Panc1 (cell line): ENCODE data around the gene FCHSD2. TPM values are rescaled to one million over a fixed set of nuclear protein-coding genes. Genes with fewer than 3 reads are reported as not detected.
A peak's percentile ranks its signal among the peaks of the same experiment; 100 is the strongest.

ENCODE experiments used
- ATAC-seq: fragments of 200-7000 bp; cut with Tn5 transposase; 2 replicates; pipeline ENCODE4 v1.9.1; 2020; ENCODE audit warnings: mild to moderate bottlenecking, moderate library complexity
- BruUV-seq: library from RNA; stranded (reverse); fragments of 400-500 nt; replicated peaks from 2 replicates; lab custom pipeline; 2021; lab: Mats Ljungman, UMichigan
- CTCF ChIA-PET: fragments of 300-600 bp; sonication (Branson Sonifier 250); formaldehyde crosslinking; loops from one replicate; lab custom pipeline; 2022; ENCODE audit warnings: antibody characterized with exemption; lab: Charles Lee
- POLR2A ChIA-PET: fragments of 300-600 bp; sonication (Branson Sonifier 250); formaldehyde crosslinking; loops from one replicate; lab custom pipeline; 2022; ENCODE audit warnings: antibody characterized with exemption; lab: Charles Lee
- DNase-seq: peaks from one replicate; pipeline ENCODE4 v3.0.0-alpha.2; 2010; ENCODE audit warnings: low read depth, low spot score
- H3K27ac ChIP-seq: 2 replicates; pipeline ENCODE4 v1.5.1; 2011; ENCODE audit warnings: mild to moderate bottlenecking, low read length, inconsistent platforms
- H3K27me3 ChIP-seq: fragments of 200-500 bp; sonication (Bioruptor generic); 2 replicates; pipeline ENCODE4 v1.6.0; 2014; ENCODE audit warnings: low read length, inconsistent platforms; ENCODE audit not compliant: control insufficient read depth, insufficient read depth
- H3K36me3 ChIP-seq: fragments of 200-500 bp; sonication (Bioruptor generic); 2 replicates; pipeline ENCODE4 v1.5.1; 2014; ENCODE audit warnings: inconsistent platforms, mild to moderate bottlenecking, low read length, moderate library complexity; ENCODE audit not compliant: control insufficient read depth, insufficient read depth
- H3K4me1 ChIP-seq: 2 replicates; pipeline ENCODE4 v1.5.1; 2011; ENCODE audit warnings: inconsistent platforms, mild to moderate bottlenecking, low read length, moderate library complexity; ENCODE audit not compliant: control insufficient read depth, insufficient read depth
- H3K4me3 ChIP-seq, 2 experiments: 2 replicates each; pipeline ENCODE4 v1.5.1; 2011 to 2012; ENCODE audit warnings: low read depth in 2 of 2, low read length in 2 of 2, mild to moderate bottlenecking in 2 of 2, inconsistent platforms in 1 of 2, moderate library complexity in 1 of 2
- H3K9me3 ChIP-seq: fragments of 200-500 bp; sonication (Bioruptor generic); 2 replicates; pipeline ENCODE4 v1.5.1; 2014; ENCODE audit warnings: low read depth, mild to moderate bottlenecking, inconsistent platforms, low read length, moderate library complexity; ENCODE audit not compliant: control insufficient read depth, insufficient read depth
- CTCF ChIP-seq: fragments of 450-650 bp; IDR thresholded peaks from 2 replicates; pipeline ENCODE4 v1.5.1; 2017; ENCODE audit warnings: mild to moderate bottlenecking
- POLR2AphosphoS5 ChIP-seq: IDR thresholded peaks from 2 replicates; pipeline ENCODE4 v1.6.1; 2012; ENCODE audit warnings: mild to moderate bottlenecking, low read depth, low read length, moderate library complexity
- REST ChIP-seq, 2 experiments: IDR thresholded peaks; 2 replicates each; pipeline ENCODE4 v1.6.1; 2011 to 2012; ENCODE audit warnings: low read depth in 2 of 2, control low read depth in 1 of 2, low read length in 1 of 2, mild to moderate bottlenecking in 1 of 2, moderate library complexity in 1 of 2; ENCODE audit not compliant: insufficient read depth in 1 of 2
- SIN3A ChIP-seq: IDR thresholded peaks from 2 replicates; pipeline ENCODE4 v1.6.1; 2012; ENCODE audit warnings: low read depth, mild to moderate bottlenecking, low read length, moderate library complexity, borderline replicate concordance; ENCODE audit not compliant: insufficient read depth
- TCF7L2 ChIP-seq: IDR thresholded peaks from 2 replicates; pipeline ENCODE4 v1.6.1; 2011; ENCODE audit warnings: mild to moderate bottlenecking, low read depth, low read length, inconsistent platforms
- in situ Hi-C: cut with HindIII; loops from 2 replicates; pipeline ENCODE4 v1.10.0; 2016; ENCODE audit warnings: low sequenced_read_pairs, low pct_unique_long_range_greater_than_20kb
- intact Hi-C: fragments of 100-400 bp; cut with micrococcal nuclease; formaldehyde crosslinking; loops from one replicate; pipeline ENCODE4 v1.10.0; 2022; ENCODE audit not compliant: unreplicated experiment
- total RNA-seq: library from RNA; stranded (reverse); gene quantifications from one replicate; pipeline ENCODE4 v1.2.1, GENCODE V29; 2021; ENCODE audit not compliant: unreplicated experiment

FCHSD2 gene
- total RNA-seq, 1 experiment from 2014 or later, result 31.8 TPM

GRCh38 chr11:72831521-72832300 is 310.4 kb downstream of the FCHSD2 start:
- ChIA-PET CTCF (interaction anchor here (0.6 to 3.3 kb wide), 6 partner anchors 107 to 546 kb away, joined by 3 to 15 read pairs (median 6); no protein-coding TSS in a partner anchor), POLR2A (no interaction called here)
- Histone ChIP-seq H3K9me3 (no peaks in the 10 kb centered on the region), H3K27me3 (no peaks in the 10 kb centered on the region), H3K27ac (0 out of 2 replicates have a peak overlapping the region, but pooled peaks have one; percentile 13), H3K36me3 (no peaks in the 10 kb centered on the region), H3K4me1 (0 out of 2 replicates have a peak, but pooled peaks cover 4% of the 10 kb centered on the region), H3K4me3 (no peak overlapping the region)
- ATAC-seq, result peak; percentile 96
- intact Hi-C loops (loop anchor here (1.0 to 5.0 kb wide), 2 partner anchors 347 to 411 kb away; no protein-coding TSS in a partner anchor), in situ Hi-C loops (no loop called here)
- peak; percentile 42 for DNase-seq
- TF ChIP-seq POLR2AphosphoS5 (no peak), TCF7L2 (no peak), SIN3A (no peak), CTCF (peak; percentile 98)
- BruUV-seq, result no TSS peak

- Histone ChIP-seq H3K4me1 (0 out of 2 replicates have a peak, but pooled peaks cover 4% of the 10 kb centered on the region), H3K27ac (no peak overlapping the region), H3K9me3 (no peaks in the 10 kb centered on the region), H3K4me3 (no peak overlapping the region), H3K36me3 (no peaks in the 10 kb centered on the region), H3K27me3 (no peaks in the 10 kb centered on the region)
- intact Hi-C loops, result loop anchor here (5.0 kb wide), 1 partner anchor 412 kb away; no protein-coding TSS in a partner anchor
- in situ Hi-C loops, result no loop called here
- no TSS peak for BruUV-seq
- no peak for TF ChIP-seq SIN3A
- no peak for TF ChIP-seq CTCF
- no peak for TF ChIP-seq TCF7L2
- no peak for TF ChIP-seq REST (IDR thresholded peaks at IDR 0.05; ENCODE audit: insufficient read depth in 1 of 2, low read depth in 2 of 2, low read length in 1 of 2)
- TF ChIP-seq POLR2AphosphoS5, result no peak
- no peak for ATAC-seq
- CTCF ChIA-PET, result interaction anchor here (0.6 to 3.3 kb wide), 2 partner anchors 105 to 348 kb away, joined by 3 to 15 read pairs; no protein-coding TSS in a partner anchor
- POLR2A ChIA-PET, result no interaction called here
- DNase-seq, result no peak
Measured at GRCh38 chr11:72829884-72830533, 312.1 kb downstream of the FCHSD2 start.
